ENCODE data around the gene SWI5. TPM values are rescaled to one million over a fixed set of nuclear protein-coding genes. Genes with fewer than 3 reads are reported as not detected.
"Not testable (repeated sequence)": the region's sequence is repeated elsewhere in the genome, so short reads cannot be mapped to it uniquely, and the experiment has no call there.

SWI5 gene
- total RNA-seq = 19.6 TPM

GRCh38 chr9:128276008-128276573, at the start of gene SWI5:
Gene SWI5 (plus strand): TSS chr9:128276276.
- DNase-seq (ENCODE audit: low spot score) (peak; percentile 100), ATAC-seq (peak; percentile 98)
- intact Hi-C loops (cut with DNase I) = no loop called here

DNA sequence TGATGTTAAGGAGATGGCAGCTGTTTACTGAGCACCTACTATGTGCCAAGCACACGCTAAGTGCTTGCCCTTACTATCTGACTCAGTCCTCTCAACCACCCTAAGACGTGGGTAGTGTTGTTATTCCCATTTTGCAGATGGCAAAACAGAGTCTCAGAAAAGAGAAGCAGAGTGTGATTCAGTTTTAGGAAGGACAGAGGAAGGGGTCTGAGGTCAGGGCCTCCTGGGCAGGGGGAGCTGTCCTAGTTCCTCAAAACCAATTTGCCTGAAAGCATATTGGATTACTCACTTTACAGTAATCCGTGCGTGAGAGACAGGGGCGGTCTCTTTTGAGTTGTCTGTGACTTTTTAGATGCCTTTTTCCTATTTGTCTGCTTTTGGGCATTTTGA, 49.7 kb upstream of the SWI5 start:
- intact Hi-C loops (cut with DNase I) = no loop called here
- no peak for DNase-seq (ENCODE audit: low spot score)
- ATAC-seq = no peak

GRCh38 chr9:128230897-128231296, 45.2 kb upstream of the SWI5 start:
- ATAC-seq; intact Hi-C loops (cut with DNase I); DNase-seq (ENCODE audit: low spot score): not testable (repeated sequence)

DNA sequence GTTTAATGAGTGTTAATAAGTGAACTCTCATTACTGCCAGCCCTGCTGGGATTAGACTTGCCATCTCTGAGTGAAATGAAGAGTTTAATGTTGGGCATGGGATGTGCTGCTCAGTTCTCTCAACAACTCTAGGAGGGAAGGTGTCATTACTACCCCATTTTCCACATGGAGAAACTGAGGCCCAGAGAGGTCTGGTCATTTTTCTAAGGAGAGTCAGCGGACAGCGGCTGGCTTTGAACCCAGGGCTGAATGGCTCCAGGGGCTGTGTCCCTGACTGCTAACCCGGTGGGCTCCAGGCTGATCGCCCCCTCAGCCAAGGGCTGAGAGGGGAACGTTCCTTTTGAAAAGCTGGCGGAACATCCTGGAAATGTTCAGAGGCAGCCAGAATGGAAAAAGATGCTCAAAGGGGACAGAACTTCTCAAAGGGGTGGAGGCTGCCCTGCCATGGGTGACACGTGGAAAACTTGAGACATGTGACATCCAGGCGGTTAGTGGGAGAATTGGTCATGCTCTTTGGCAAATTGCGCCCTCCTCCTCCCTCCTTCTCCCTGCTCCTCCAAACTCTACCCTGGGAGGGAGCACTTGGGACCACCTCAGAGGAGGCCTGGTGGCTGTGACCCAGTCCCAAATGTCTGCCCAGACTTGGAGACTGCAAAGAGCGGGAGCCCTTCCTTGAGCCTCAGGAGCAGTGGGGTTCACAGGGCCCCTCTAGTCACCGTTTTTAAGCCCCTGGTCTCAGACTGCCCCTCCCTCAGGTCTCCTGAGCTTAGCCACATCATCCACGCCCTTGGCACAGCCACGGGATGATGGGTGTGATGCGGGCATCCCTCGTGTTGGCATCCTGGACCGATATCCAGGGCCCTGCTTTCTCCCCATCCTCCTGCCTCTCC, 44.2 kb upstream of the SWI5 start:
- intact Hi-C loops (cut with DNase I) = no loop called here
- DNase-seq (ENCODE audit: low spot score) = no peak
- ATAC-seq = peak; percentile 85

DNA sequence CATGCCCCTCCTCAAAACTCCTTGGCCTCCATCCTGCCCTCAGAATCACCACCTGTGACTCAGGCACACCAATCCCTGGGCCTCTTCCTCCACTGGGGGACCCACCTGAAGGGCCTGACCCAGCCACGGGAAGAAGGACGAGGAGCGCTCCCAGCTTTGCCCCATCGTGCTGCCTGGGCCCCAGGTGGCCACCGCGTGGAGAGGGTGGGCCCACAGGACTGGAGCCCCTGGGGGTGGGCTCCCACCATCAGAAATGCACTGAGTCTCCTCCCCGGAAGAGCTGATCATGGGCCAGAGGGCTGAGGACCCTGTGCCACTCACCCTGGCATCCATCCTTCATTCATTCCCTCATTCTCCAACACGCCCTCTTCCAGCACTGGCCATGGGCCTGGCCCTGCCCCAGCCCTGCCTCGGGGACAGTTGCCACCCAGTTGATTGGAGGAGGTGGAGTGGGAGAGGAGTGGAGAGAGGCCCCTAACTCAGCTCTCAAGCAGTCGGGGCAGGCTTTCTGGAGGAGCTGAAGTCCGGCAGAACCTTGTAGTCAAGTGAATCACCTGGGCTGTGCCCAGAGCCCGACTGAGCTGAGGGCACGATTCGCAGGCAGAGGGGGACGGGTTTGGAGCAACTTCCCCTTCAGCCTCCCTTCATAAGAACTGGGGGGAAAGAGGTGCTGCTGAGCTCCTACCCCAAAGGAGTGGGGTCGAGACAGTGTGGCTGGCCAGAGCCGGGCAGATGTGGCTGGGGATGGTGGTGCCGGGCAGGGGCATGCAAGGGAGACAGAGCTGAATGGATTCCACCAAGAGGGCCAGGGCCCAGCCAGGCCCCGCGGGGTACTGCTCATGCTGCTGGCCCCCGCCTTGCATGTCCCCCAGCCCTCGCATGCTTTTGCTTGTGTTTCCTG, 43.3 kb upstream of the SWI5 start:
- intact Hi-C loops (cut with DNase I) = no loop called here
- ATAC-seq (peak; percentile 33), DNase-seq (ENCODE audit: low spot score) (no peak)

- no peak for DNase-seq (ENCODE audit: low spot score)
- ATAC-seq = no peak
- intact Hi-C loops (cut with DNase I) = no loop called here
Observed at GRCh38 chr9:128233817-128234406, 42.2 kb upstream of the SWI5 start.

GRCh38 chr9:128242124-128242523, 34.0 kb upstream of the SWI5 start:
- intact Hi-C loops (cut with DNase I) = no loop called here
- ATAC-seq (no peak), DNase-seq (ENCODE audit: low spot score) (no peak)

DNA sequence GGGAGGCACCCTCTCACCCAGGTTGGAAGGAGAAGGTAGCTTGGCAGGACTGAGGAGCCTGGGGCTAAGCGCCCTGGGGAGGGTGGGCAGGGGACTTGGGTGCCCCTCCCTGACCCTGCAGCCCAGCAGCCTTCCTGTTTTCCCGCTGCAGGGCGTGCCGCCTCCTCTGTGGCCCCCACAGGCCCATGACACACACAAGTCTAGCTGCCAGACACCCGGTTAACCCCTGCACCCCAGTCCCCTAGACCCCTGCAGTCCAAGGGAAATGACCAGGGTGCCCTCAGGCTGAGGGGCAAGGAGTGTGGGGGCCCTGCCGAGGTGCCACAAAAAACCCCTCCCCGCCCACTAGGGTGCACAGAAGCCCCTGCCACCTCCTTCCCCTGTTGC, 33.3 kb upstream of the SWI5 start:
- DNase-seq (ENCODE audit: low spot score) = no peak
- intact Hi-C loops (cut with DNase I) = no loop called here

GRCh38 chr9:128243215-128244018, 32.7 kb upstream of the SWI5 start:
- peak; percentile 23 for ATAC-seq

More for the DNA sequence above, 33.3 kb upstream of the SWI5 start:
- peak; percentile 33 for ATAC-seq

DNA sequence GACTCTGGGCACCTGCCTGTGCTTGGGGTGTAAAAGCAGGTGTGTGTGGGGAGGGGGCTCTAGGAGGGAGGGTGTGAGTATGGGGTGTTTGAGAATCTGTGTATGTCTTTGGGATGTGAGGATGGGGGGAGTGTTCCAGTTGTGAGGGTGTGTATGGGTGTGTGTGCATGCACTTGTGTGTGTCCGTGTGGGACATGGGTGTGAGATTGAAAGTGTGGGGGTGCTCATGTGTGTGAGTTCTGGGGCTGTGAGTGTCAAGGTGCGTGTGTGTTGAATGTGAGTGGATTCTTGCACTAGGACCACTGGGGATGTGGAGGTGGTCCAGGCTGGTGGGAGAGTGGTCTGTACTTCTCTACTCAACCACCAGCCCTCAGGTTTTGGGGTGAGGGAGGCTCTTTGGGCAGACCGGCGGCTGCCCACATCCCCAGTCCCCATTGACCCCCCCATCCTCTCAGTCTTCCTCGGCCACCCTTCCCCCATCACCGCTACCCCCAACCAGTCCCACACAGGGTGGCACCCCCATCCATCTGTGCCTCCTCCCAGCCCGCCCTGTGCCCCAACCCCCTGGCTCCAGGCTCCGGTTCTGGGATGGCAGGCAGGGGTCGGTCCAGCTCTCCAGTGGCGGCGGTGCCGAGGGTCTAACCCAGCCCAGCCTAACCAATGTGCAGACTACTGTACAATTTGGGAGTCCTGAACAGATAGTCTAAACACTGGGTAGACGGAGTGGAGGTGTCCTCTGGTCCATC, 31.8 kb upstream of the SWI5 start:
- ATAC-seq (peak; percentile 33), DNase-seq (ENCODE audit: low spot score) (no peak)
- intact Hi-C loops (cut with DNase I) = no loop called here

More at GRCh38 chr9:128243215-128244018, 32.7 kb upstream of the SWI5 start:
- intact Hi-C loops (cut with DNase I) = no loop called here
- DNase-seq (ENCODE audit: low spot score) = peak; percentile 81

DNA sequence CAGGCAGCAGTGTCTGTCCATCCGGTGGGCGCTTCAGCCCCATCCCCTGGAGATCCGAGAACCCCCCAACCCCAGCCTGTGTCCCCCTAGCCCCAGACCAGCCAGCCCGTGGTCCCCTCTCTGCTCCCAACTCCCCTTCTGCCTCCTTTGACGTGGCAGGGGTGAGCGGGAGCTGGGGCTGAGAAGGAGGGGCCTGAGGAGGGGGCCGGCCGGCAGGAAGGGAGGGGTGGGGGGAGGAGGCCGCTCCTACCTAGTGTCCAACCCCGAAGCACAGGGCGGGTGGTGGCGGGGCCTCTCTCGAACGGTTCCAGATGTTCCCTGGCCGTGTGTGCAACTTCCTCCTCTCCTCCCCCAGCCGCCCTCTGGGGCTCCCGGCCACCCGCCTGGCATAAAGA, 31.2 kb upstream of the SWI5 start:
- DNase-seq (ENCODE audit: low spot score) = peak; percentile 90
- intact Hi-C loops (cut with DNase I) = no loop called here
- peak; percentile 90 for ATAC-seq

GRCh38 chr9:128245421-128246151, 30.5 kb upstream of the SWI5 start:
- peak; percentile 83 for DNase-seq (ENCODE audit: low spot score)
- intact Hi-C loops (cut with DNase I) = no loop called here
- peak; percentile 29 for ATAC-seq

GRCh38 chr9:128246471-128246870, 29.6 kb upstream of the SWI5 start:
- no peak for DNase-seq (ENCODE audit: low spot score)
- intact Hi-C loops (cut with DNase I) = no loop called here
- no peak for ATAC-seq

- DNase-seq (ENCODE audit: low spot score) = no peak
- ATAC-seq = no peak
- intact Hi-C loops (cut with DNase I) = no loop called here
Observed at GRCh38 chr9:128247226-128247803, 28.8 kb upstream of the SWI5 start.

- intact Hi-C loops (cut with DNase I) = no loop called here
- no peak for ATAC-seq
- no peak for DNase-seq (ENCODE audit: low spot score)
Observed at GRCh38 chr9:128249558-128249907, 26.5 kb upstream of the SWI5 start.

DNA sequence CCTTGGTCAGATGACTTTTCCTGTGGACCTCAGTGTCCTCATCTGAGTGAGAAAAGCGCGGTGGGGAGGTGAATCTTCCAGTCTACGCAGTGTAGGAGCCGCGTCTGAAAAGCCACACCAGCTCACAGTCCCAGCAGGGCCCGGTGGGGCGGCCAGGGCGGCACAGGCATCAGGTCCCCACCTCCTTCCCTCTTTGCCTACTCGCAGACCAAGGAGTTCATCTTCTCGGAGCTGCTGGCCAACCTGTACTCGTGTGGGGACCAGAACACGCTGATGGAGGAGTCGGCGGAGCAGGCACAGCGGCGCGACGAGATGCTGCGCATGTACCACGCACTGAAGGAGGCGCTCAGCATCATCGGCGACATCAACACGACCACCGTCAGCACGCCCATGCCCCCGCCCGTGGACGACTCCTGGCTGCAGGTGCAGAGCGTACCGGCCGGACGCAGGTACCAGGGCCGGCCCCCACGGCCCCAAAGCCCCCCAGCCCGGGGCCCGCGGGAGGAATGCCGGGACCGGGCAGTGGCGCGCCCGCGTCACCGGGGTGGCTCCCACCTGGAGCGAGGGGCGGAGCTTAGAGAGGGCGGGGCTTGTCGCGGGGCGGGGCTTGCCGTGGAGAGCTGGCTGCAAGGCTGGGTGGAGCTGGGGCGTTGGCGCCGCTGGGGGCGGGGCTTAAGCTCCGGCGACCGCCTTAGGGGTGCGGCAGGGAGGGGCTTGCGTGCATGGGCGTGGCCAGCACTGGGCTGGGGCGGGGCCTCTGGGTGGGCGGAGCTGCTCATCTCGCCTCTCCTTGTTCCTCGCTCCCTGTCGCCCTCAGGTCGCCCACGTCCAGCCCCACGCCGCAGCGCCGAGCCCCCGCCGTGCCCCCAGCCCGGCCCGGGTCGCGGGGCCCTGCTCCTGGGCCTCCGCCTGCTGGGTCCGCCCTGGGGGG, 25.9 kb upstream of the SWI5 start:
- intact Hi-C loops (cut with DNase I) = no loop called here
- DNase-seq (ENCODE audit: low spot score) (peak; percentile 93), ATAC-seq (peak; percentile 83)
